ENCODE measurements around the gene SLC44A3.

DNA sequence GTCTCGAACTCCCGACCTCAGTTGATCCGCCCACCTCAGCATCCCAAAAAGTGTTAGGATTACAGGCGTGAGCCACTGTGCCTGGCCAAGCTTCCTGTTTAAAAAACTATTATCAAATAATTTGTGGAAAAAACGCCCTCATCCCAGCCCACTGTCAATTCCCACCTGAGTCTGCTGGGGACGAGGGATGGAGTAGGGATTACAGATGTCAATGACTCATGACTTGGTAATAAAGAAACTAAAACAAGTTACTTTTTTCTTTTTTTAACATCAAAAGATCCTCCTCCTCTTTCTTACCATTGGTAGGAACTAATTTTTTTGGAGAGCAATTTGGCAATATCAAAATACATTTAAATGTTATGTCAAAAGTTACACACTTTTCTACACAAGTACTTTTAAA is 97.1 kb downstream of the SLC44A3 start:
- TF ChIP-seq POLR2AphosphoS5 (IDR thresholded peaks at IDR 0.05): no peak
- TF ChIP-seq, protein P1, sequence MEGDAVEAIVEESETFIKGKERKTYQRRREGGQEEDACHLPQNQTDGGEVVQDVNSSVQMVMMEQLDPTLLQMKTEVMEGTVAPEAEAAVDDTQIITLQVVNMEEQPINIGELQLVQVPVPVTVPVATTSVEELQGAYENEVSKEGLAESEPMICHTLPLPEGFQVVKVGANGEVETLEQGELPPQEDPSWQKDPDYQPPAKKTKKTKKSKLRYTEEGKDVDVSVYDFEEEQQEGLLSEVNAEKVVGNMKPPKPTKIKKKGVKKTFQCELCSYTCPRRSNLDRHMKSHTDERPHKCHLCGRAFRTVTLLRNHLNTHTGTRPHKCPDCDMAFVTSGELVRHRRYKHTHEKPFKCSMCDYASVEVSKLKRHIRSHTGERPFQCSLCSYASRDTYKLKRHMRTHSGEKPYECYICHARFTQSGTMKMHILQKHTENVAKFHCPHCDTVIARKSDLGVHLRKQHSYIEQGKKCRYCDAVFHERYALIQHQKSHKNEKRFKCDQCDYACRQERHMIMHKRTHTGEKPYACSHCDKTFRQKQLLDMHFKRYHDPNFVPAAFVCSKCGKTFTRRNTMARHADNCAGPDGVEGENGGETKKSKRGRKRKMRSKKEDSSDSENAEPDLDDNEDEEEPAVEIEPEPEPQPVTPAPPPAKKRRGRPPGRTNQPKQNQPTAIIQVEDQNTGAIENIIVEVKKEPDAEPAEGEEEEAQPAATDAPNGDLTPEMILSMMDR (IDR thresholded peaks at IDR 0.05): no peak
